Upper lobe of left lung (tissue), 4 donors: ENCODE results near the gene USP37.

Experiments
- CTCF ChIP-seq, 6 experiments: fragments of 450-650 bp in 4 of 6; fragments of 200-600 bp in 2 of 6; sonication (generic) in 2 of 6; IDR thresholded peaks; one replicate each; pipeline ENCODE4 v1.5.1; 2016 to 2019; ENCODE audit warnings: antibody characterized with exemption in 6 of 6
- POLR2AphosphoS5 ChIP-seq, 2 donors: sonication (generic); formaldehyde crosslinking; IDR thresholded peaks; one replicate each; pipeline ENCODE4 v1.5.1; 2017; ENCODE audit warnings: antibody characterized with exemption in 2 of 2

GRCh38 chr2:218428846-218429558, 139.1 kb downstream of the USP37 start:
- TF ChIP-seq CTCF (IDR thresholded peaks at IDR 0.05): no peak
- no peak for TF ChIP-seq POLR2AphosphoS5 (IDR thresholded peaks at IDR 0.05)
